WTC11 (cell line): Measurements from ENCODE around the gene SLC25A39. TPM values are rescaled to one million over a fixed set of nuclear protein-coding genes. Genes with fewer than 3 reads are reported as not detected.
A peak's percentile ranks its signal among the peaks of the same experiment; 100 is the strongest.

ENCODE experiments used
- AR ChIP-seq: fragments of 250-450 bp; sonication (Bioruptor Pico); IDR thresholded peaks from 2 replicates; pipeline ENCODE4 v1.9.0; 2021; ENCODE audit warnings: mild to moderate bottlenecking
- ATF1 ChIP-seq: sonication (generic); formaldehyde crosslinking; IDR thresholded peaks from 2 replicates; pipeline ENCODE4 v1.8.1; 2023; ENCODE audit warnings: mild to moderate bottlenecking, moderate library complexity, missing genetic modification reagents
- ATF3 ChIP-seq: sonication (generic); formaldehyde crosslinking; conservative IDR thresholded peaks from 2 replicates; pipeline ENCODE4 v1.8.1; 2022; ENCODE audit warnings: mild to moderate bottlenecking, missing genetic modification reagents
- CDX4 ChIP-seq: fragments of 250-450 bp; sonication (Bioruptor Pico); IDR thresholded peaks from 2 replicates; pipeline ENCODE4 v1.9.0; 2021; ENCODE audit warnings: moderate library complexity, mild to moderate bottlenecking, inconsistent platforms, borderline replicate concordance
- CREM ChIP-seq: sonication (generic); formaldehyde crosslinking; IDR thresholded peaks from 2 replicates; pipeline ENCODE4 v1.8.1; 2022; ENCODE audit warnings: mild to moderate bottlenecking, missing genetic modification reagents, moderate library complexity
- ELF4 ChIP-seq: sonication (generic); formaldehyde crosslinking; IDR thresholded peaks from 2 replicates; pipeline ENCODE4 v1.8.1; 2022; ENCODE audit warnings: low read depth, mild to moderate bottlenecking, moderate library complexity, missing genetic modification reagents
- FOXP4 ChIP-seq: sonication (generic); formaldehyde crosslinking; IDR thresholded peaks from 2 replicates; pipeline ENCODE4 v1.8.0; 2022; ENCODE audit warnings: mild to moderate bottlenecking, missing genetic modification reagents
- JAZF1 ChIP-seq: fragments of 250-450 bp; sonication (Bioruptor Pico); IDR thresholded peaks from 2 replicates; pipeline ENCODE4 v1.9.0; 2021; ENCODE audit warnings: moderate library complexity, mild to moderate bottlenecking, inconsistent platforms
- PRDM15 ChIP-seq: sonication (generic); formaldehyde crosslinking; IDR thresholded peaks from 2 replicates; pipeline ENCODE4 v1.8.0; 2022; ENCODE audit warnings: missing genetic modification reagents
- PREB ChIP-seq: sonication (generic); formaldehyde crosslinking; IDR thresholded peaks from 2 replicates; pipeline ENCODE4 v1.8.1; 2022; ENCODE audit warnings: mild to moderate bottlenecking, missing genetic modification reagents, moderate library complexity, borderline replicate concordance
- STAT6 ChIP-seq: sonication (generic); formaldehyde crosslinking; conservative IDR thresholded peaks from 2 replicates; pipeline ENCODE4 v1.8.1; 2023; ENCODE audit warnings: mild to moderate bottlenecking, low read depth, missing genetic modification reagents, moderate library complexity
- USF1 ChIP-seq: sonication (generic); formaldehyde crosslinking; IDR thresholded peaks from 2 replicates; pipeline ENCODE4 v1.8.0; 2022; ENCODE audit warnings: mild to moderate bottlenecking, missing genetic modification reagents
- USF2 ChIP-seq: sonication (generic); formaldehyde crosslinking; IDR thresholded peaks from 2 replicates; pipeline ENCODE4 v1.8.1; 2023; ENCODE audit warnings: mild to moderate bottlenecking, missing genetic modification reagents, moderate library complexity
- ZNF232 ChIP-seq: sonication (generic); formaldehyde crosslinking; IDR thresholded peaks from 2 replicates; pipeline ENCODE4 v1.8.0; 2022; ENCODE audit warnings: mild to moderate bottlenecking, missing genetic modification reagents
- ZNF416 ChIP-seq: fragments of 250-450 bp; sonication (Bioruptor Pico); IDR thresholded peaks from 2 replicates; pipeline ENCODE4 v1.9.0; 2021; ENCODE audit warnings: mild to moderate bottlenecking, inconsistent platforms
- ZNF425 ChIP-seq: fragments of 250-450 bp; sonication (Bioruptor Pico); conservative IDR thresholded peaks from 2 replicates; pipeline ENCODE4 v1.9.0; 2021; ENCODE audit warnings: mild to moderate bottlenecking
- ZSCAN18 ChIP-seq: fragments of 250-450 bp; sonication (Bioruptor Pico); IDR thresholded peaks from 2 replicates; pipeline ENCODE4 v2.1.2; 2022; ENCODE audit warnings: mild to moderate bottlenecking, moderate library complexity
- total RNA-seq: library from RNA; stranded (reverse); gene quantifications from 3 replicates; pipeline ENCODE4 v1.2.3, GENCODE V29; 2021

SLC25A39 gene
- total RNA-seq, 1 experiment from 2014 or later: 271 TPM

GRCh38 chr17:44324571-44325275 is at the start of gene SLC25A39 (continued):
- peak; percentile 62; the same call in 1 of the 2 replicates for TF ChIP-seq FOXP4 (CRISPR knock-in tag)
- TF ChIP-seq ZNF425 (CRISPR knock-in tag): no peak
- 0 out of 2 replicates have a peak, but pooled peaks have one; percentile 64 for TF ChIP-seq ELF4
- TF ChIP-seq USF1: no peak
- peak; percentile 76; the same call in 1 of the 2 replicates for TF ChIP-seq ZSCAN18 (CRISPR knock-in tag)
- no peak for TF ChIP-seq JAZF1 (CRISPR knock-in tag)
- TF ChIP-seq CREM: peak; percentile 76; the same call in 1 of the 2 replicates
- no peak for TF ChIP-seq STAT6
- TF ChIP-seq ATF1 (CRISPR knock-in tag): no peak
- no peak for TF ChIP-seq ZNF416
- no peak for TF ChIP-seq PREB
- TF ChIP-seq USF2 (CRISPR knock-in tag): peak; percentile 81
- no peak for TF ChIP-seq PRDM15 (CRISPR knock-in tag)
- TF ChIP-seq ZNF232: no peak; the same call in 1 of the 2 replicates
- no peak for TF ChIP-seq ATF3 (CRISPR knock-in tag)
- TF ChIP-seq AR: no peak
- no peak for TF ChIP-seq CDX4 (CRISPR knock-in tag)
